IPS-NIHi7 (cell line): ENCODE measurements around the gene CYTH2.

ENCODE experiments used
- DNase-seq: peaks from one replicate; pipeline ENCODE4 v3.0.0; 2012; ENCODE audit warnings: mixed read lengths; ENCODE audit errors: extremely low spot score

CYTH2 gene

GRCh38 chr19:48454150-48454730 is 14.9 kb upstream of the CYTH2 start:
- DNase-seq, result no peak

DNA sequence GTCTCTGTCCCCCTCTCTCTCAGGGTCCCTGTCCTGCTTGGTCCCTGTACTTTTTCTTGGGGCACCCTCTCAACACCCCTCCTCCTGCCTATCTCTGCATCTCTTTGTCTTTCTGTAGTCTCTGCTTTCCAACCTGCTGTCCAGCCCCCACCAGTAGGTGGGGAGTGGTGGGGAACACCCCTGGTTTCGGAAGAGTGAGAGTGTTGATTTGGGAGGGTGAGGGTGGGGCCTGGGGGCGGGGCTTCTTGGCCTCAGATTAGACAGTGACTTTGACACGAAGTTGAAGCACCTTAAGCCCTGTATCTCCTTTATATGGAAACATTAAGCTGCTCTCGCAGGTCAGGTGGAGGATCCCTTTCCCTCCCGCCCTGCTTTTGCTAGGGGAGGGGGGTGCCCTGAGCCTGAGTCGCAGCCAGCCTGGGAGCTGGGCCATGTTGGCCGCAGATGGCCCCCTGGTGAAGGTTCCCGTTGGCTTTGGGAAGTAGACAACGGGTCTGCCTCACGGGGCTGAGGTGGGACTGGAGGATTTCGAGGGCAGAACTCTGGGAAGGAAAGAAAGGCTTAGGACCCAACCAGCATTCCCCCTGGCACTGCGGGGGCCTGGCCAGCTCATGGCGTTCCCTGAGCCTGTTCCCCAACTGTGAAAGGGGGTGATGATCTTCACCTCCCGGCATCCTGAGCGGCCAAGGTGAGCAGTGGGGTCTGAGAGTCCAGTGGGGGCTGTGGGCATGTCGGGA is 13.8 kb upstream of the CYTH2 start, which contains the start of gene KCNJ14:
Gene KCNJ14 (plus strand): TSS at position 404 of the 737 bp plus-strand sequence. CDS start 6,151 bp downstream, outside the sequence.
- DNase-seq, result no peak

GRCh38 chr19:48455908-48456562 is 13.1 kb upstream of the CYTH2 start:
- DNase-seq, result no peak

GRCh38 chr19:48456864-48457263 is 12.3 kb upstream of the CYTH2 start:
- DNase-seq, result no peak

DNA sequence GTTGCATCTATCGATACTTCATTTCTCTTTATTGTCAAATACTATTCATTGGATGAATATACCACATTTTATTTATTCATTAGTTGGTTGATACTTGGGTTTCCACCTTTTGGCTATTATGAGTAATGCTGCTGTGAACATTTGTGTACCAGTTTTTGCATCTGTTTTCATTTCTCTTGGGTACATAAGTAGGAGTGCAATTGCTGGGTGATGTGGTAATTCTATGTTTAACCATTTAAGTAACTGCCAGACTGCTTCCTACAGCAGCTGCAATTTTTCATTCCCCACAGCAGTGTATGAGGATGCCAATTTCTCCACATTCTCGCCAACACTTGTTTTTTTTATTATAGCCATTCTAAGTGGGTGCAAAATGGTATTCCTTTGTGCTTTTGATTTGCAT is 11.2 kb upstream of the CYTH2 start:
- DNase-seq, result no peak

DNA sequence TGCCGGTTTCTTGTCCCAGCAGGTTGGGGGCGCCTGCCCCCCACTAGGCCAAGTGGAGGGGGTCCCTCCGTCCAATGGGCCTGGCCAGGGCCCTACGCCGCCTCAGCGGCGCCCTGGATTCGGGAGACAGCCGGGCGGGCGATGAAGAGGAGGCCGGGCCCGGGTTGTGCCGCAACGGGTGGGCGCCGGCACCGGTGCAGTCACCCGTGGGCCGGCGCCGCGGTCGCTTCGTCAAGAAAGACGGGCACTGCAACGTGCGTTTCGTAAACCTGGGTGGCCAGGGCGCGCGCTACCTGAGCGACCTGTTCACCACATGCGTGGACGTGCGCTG is 7.6 kb upstream of the CYTH2 start:
- no peak for DNase-seq

GRCh38 chr19:48461982-48462655 is 7.0 kb upstream of the CYTH2 start:
- peak; percentile 91 for DNase-seq

- no peak for DNase-seq
These were observed 4.0 kb upstream of the CYTH2 start for GRCh38 chr19:48465215-48465614.

- DNase-seq, result no peak
These were observed 2.4 kb upstream of the CYTH2 start for GRCh38 chr19:48466561-48467325.

DNA sequence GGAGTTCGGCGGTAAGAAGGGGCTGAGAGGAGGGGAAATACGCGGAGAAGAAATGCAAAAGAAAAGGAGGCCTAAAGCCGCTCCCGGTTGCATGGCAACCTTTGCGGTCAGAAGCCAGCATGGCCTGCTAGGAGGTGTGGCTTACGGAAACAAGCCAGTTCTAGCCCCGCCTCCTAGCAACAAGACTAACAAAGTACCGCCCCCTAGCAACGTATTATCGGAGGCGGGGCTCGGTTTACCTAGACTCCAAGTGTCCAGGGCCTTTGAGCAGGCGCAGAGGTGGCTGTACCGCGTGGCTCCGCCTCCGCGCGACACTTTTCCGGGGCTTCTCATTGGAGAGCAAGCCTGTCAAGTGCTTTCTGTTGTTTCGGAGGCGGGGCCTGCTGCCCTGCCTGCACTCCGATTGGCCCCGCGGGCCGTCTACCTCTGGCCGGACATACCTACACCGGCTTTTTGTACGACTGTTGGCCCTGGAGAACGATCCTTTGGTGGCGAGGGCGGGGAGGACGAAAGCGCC is 339 bp upstream of the CYTH2 start:
- DNase-seq, result peak; percentile 97

GRCh38 chr19:48469934-48470680 is 938 bp downstream of the CYTH2 start:
- no peak for DNase-seq

- DNase-seq, result no peak
These were observed 1.7 kb downstream of the CYTH2 start for GRCh38 chr19:48470856-48471255.

- no peak for DNase-seq
These were observed 2.7 kb downstream of the CYTH2 start for GRCh38 chr19:48471836-48472235.

GRCh38 chr19:48473161-48473966 is 4.2 kb downstream of the CYTH2 start:
- no peak for DNase-seq

DNA sequence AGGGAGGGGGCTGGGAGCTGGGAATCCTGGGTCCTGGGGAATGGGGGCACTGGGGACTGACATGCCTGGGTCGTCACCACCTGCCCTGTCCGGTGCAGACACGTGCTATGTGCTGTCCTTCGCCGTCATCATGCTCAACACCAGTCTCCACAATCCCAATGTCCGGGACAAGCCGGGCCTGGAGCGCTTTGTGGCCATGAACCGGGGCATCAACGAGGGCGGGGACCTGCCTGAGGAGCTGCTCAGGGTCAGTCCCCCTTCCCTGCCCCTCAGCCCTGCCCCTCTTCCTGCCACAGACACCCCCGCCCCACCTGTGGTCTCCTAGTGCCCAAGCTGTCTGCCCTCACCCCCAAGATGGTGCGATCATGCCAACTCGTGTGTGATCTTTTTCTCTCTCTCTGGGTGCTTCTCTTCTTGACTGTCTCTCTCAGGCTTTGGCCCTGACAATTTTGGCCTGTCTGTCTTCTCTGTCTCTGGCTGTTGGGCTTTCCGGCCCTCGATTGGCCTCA is 5.0 kb downstream of the CYTH2 start:
- no peak for DNase-seq

DNA sequence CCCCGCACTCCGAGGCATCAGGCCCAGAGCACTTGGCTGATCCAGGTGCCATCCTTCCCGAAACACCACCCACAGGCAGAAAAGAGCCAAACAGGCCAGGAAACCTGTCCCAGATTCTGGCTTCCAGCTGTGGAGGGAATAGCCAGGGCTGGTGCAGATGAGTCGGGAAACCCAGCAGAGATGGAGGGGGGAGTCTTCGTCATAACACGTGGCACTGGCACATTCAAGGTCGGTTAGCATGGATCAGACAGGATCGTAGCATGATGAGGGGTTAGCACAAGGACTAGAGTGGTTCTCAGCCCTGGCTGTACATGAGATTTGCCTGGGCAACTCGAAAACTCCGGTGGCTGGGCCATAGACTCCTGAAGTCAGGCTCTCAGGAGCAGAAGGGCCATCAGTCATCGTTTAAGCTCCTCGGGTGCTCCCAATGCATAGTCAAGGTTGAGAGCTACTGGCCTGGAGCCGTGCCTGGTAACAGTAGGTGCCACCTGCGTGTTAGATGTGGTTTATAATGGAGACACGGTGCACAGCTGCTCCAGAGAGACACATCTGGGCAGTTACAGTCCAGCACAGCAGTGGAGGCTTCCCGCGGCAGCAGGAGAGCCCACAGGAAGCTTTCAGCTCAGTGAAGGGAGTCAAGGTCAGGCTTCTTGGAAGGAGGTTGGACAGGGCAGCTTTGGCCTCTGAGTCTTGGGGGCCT is 6.3 kb downstream of the CYTH2 start:
- DNase-seq, result no peak

DNA sequence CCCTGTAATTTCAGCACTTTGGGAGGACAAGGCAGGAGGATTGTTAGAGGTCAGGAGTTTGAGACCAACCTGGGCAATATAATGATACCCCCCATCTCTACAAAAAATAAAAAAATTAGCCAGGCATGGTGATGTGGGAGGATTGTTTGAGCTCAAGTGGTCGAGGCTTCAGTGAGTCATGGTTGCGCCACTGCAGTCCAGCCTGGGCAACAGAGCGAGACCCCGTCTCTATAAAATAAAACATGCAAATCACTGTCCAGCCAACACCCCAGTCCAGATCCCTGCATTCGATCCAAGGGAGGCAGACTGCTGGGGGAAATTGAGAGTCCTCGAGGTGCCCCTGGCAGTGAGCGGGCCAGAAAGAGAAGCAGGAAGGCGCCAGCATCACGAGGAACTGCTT is 7.0 kb downstream of the CYTH2 start:
- DNase-seq, result no peak

DNA sequence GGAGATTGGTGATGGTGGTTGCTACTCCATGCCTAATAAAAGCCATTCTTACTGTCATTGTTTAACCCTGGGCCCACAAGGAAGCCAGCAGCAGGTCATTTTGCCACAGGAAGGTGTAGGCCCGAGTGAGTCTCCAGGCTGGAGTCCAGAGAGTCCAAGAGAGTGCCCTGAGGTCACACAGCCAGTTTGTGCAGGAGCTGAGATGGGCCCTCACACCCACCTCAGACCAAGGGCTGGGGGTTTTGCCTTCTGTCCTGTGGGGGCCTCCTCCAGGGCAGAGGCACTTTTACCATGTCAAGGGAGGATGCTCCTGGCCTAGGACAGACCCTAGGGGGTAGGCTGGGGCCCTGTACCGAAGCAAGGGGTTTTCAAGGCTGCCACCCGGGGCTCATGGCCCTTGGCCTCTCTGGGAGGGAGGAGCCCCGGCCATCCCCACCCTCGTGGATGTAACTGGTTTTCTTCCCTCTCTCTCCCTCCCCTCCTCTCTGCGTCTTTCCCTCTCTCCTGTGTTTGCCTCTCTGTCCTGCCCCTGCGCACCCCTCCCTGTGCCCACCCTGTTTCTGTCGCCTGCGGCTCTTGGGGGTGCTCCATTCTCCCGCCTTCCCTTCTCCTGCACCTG is 8.0 kb downstream of the CYTH2 start:
- DNase-seq, result no peak
